NB4 (cell line): ENCODE measurements around the gene ZMYM3.
A peak's percentile ranks its signal among the peaks of the same experiment; 100 is the strongest.

Experiments
- DNase-seq: peaks from one replicate; pipeline ENCODE4 v3.0.0; 2010; ENCODE audit warnings: low read depth
- H3K4me3 ChIP-seq: one replicate; pipeline ENCODE4 v1.5.1; 2011; ENCODE audit warnings: mild to moderate bottlenecking, low read depth, low read length, moderate library complexity
- CTCF ChIP-seq: IDR thresholded peaks from one replicate; pipeline ENCODE4 v1.5.1; 2012; ENCODE audit warnings: low read depth, low read length
- MAX ChIP-seq: IDR thresholded peaks from 2 replicates; pipeline ENCODE4 v1.6.1; 2011; ENCODE audit warnings: low read depth, low read length
- MYC ChIP-seq: IDR thresholded peaks from 2 replicates; pipeline ENCODE4 v1.6.1; 2011; ENCODE audit warnings: low read depth, low read length
- POLR2A ChIP-seq: IDR thresholded peaks from 2 replicates; pipeline ENCODE4 v1.6.1; 2011; ENCODE audit warnings: mild to moderate bottlenecking; ENCODE audit not compliant: insufficient read length; ENCODE audit errors: extremely low read depth

Gene ZMYM3

GRCh38 chrX:71241301-71241700 is 12.6 kb downstream of the ZMYM3 start:
- no peak overlapping the region for H3K4me3 ChIP-seq
- TF ChIP-seq POLR2A (no peak), MYC (no peak), CTCF (no peak)
- peak; percentile 70 for DNase-seq

- DNase-seq, result peak; percentile 17
- TF ChIP-seq CTCF (no peak), MYC (no peak), MAX (no peak)
- no peak overlapping the region for H3K4me3 ChIP-seq
Observed at GRCh38 chrX:71239781-71240180, 14.2 kb downstream of the ZMYM3 start.

GRCh38 chrX:71236836-71237235 is 17.1 kb downstream of the ZMYM3 start:
- peak; percentile 19 for DNase-seq
- TF ChIP-seq MYC, result no peak
- TF ChIP-seq CTCF, result no peak
- TF ChIP-seq POLR2A, result no peak
- TF ChIP-seq MAX, result no peak
- H3K4me3 ChIP-seq, result no peak overlapping the region

- DNase-seq, result no peak
- no peak overlapping the region for H3K4me3 ChIP-seq
- TF ChIP-seq POLR2A (no peak), MYC (no peak), CTCF (no peak), MAX (no peak)
Observed at GRCh38 chrX:71235482-71235881, 18.5 kb downstream of the ZMYM3 start.

- no peak for DNase-seq
- no peak overlapping the region for H3K4me3 ChIP-seq
- TF ChIP-seq MYC, result no peak
- no peak for TF ChIP-seq CTCF
- TF ChIP-seq POLR2A, result no peak
- TF ChIP-seq MAX, result no peak
Observed at GRCh38 chrX:71228063-71228642, 25.8 kb downstream of the ZMYM3 start.

- no peak for DNase-seq
- no peak overlapping the region for H3K4me3 ChIP-seq
- TF ChIP-seq POLR2A, result no peak
- no peak for TF ChIP-seq MAX
- no peak for TF ChIP-seq MYC
- no peak for TF ChIP-seq CTCF
Observed at GRCh38 chrX:71227370-71228062, 26.4 kb downstream of the ZMYM3 start.
